Naive B cell (primary cell): ENCODE measurements around the gene LAGE3. TPM values are rescaled to one million over a fixed set of nuclear protein-coding genes. Genes with fewer than 3 reads are reported as not detected.

Experiments
- ATAC-seq, 2 donors: fragments of 150-1000 bp; cut with Tn5 transposase; 2 replicates each; pipeline ENCODE4 v1.10.0; 2021; ENCODE audit warnings: low read depth in 2 of 2, mild to moderate bottlenecking in 2 of 2, moderate library complexity in 2 of 2
- DNase-seq: peaks from one replicate; pipeline ENCODE4 v3.0.0; 2022
- H3K27ac Mint-ChIP-seq, 6 donors: one replicate each; pipeline ENCODE4 v1.8.0; 2020 to 2022; ENCODE audit warnings: mild to moderate bottlenecking in 6 of 6, mixed read lengths in 6 of 6, moderate library complexity in 5 of 6, inconsistent platforms in 2 of 6
- H3K27me3 Mint-ChIP-seq, 3 donors: one replicate each; pipeline ENCODE4 v1.8.0; 2021 to 2022; ENCODE audit warnings: mixed read lengths in 3 of 3, mild to moderate bottlenecking in 1 of 3
- H3K36me3 Mint-ChIP-seq, 2 donors: one replicate each; pipeline ENCODE4 v1.8.0; 2020 to 2022; ENCODE audit warnings: mixed read lengths in 2 of 2, inconsistent platforms in 1 of 2, mild to moderate bottlenecking in 1 of 2
- H3K4me1 Mint-ChIP-seq, 3 donors: one replicate each; pipeline ENCODE4 v1.8.0; 2020 to 2022; ENCODE audit warnings: mixed read lengths in 3 of 3, inconsistent platforms in 1 of 3, mild to moderate bottlenecking in 1 of 3, moderate library complexity in 1 of 3
- H3K4me3 Mint-ChIP-seq, 8 donors: one replicate each; pipeline ENCODE4 v1.8.0; 2020 to 2022; ENCODE audit warnings: mild to moderate bottlenecking in 8 of 8, mixed read lengths in 8 of 8, moderate library complexity in 8 of 8, inconsistent platforms in 2 of 8
- H3K9me3 Mint-ChIP-seq, 7 donors: one replicate each; pipeline ENCODE4 v1.8.0; 2020 to 2022; ENCODE audit warnings: mixed read lengths in 7 of 7, mild to moderate bottlenecking in 5 of 7, inconsistent platforms in 2 of 7, moderate library complexity in 1 of 7
- polyA plus RNA-seq, 6 donors: library from polyadenylated mRNA; unstranded; fragments of 300-500 nt; fragmentation: Illumina TruSeq; gene quantifications; one replicate each; pipeline ENCODE4 v1.2.3, GENCODE V29; 2021; ENCODE audit warnings: low read depth in 6 of 6

LAGE3 gene
- polyA plus RNA-seq, 6 donors from 2014 or later, result 36.4 to 47.6 (median 40.9) TPM

GRCh38 chrX:154449618-154450017, 29.5 kb downstream of the LAGE3 start:
- Mint-ChIP-seq H3K4me3 (peak overlapping the region in 1 of 8 donors; percentile 76), H3K9me3 (peaks cover 0 to 2% (median 0%) of the 10 kb centered on the region in 7 donors), H3K27ac (no peak overlapping the region), H3K4me1 (peaks cover 5 to 11% (median 6%) of the 10 kb centered on the region in 3 donors), H3K27me3 (no peaks in the 10 kb centered on the region), H3K36me3 (no peaks in the 10 kb centered on the region)
- DNase-seq, result no peak
- no peak for ATAC-seq

- Mint-ChIP-seq H3K4me1 (peaks cover 5 to 10% (median 9%) of the 10 kb centered on the region in 3 donors), H3K9me3 (no peaks in the 10 kb centered on the region), H3K27me3 (no peaks in the 10 kb centered on the region), H3K27ac (no peak overlapping the region), H3K4me3 (peak overlapping the region in 1 of 8 donors; percentile 57), H3K36me3 (no peaks in the 10 kb centered on the region)
- DNase-seq (no peak), ATAC-seq (no peak)
Measured at GRCh38 chrX:154448484-154448883, 30.6 kb downstream of the LAGE3 start.

GRCh38 chrX:154446430-154446829, 32.7 kb downstream of the LAGE3 start:
- Mint-ChIP-seq H3K4me1 (peaks cover 5 to 13% (median 10%) of the 10 kb centered on the region in 3 donors), H3K36me3 (no peaks in the 10 kb centered on the region), H3K27ac (peak overlapping the region in 3 of 6 donors; percentile 31 to 81 (median 69)), H3K27me3 (no peaks in the 10 kb centered on the region), H3K4me3 (peak overlapping the region in 1 of 8 donors; percentile 25), H3K9me3 (no peaks in the 10 kb centered on the region)
- ATAC-seq (no peak), DNase-seq (no peak)

DNA sequence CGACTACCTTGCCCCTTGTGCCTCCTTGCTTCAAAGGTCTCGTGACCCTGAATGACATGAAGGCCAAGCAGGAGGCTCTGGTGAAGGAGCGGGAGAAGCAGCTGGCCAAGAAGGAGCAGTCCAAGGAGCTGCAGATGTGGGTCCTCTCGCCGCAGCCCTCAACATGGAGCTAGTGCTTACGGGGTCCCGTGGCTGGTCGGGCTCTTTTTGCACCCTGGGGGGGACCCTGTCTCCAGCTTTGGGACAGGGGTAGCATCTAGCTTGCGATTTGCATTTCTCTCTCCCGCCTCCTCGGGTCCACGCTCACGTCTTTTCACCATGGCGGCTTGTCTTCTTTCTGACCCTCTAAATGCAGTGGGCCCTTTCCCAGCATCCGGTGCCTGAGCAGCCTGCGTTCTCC, 33.3 kb downstream of the LAGE3 start:
- Mint-ChIP-seq H3K4me1 (peaks cover 5 to 13% (median 10%) of the 10 kb centered on the region in 3 donors), H3K4me3 (peak overlapping the region in 2 of 8 donors; percentile 26 to 34), H3K27me3 (no peaks in the 10 kb centered on the region), H3K9me3 (no peaks in the 10 kb centered on the region), H3K27ac (peak overlapping the region in 2 of 6 donors; percentile 31 to 80), H3K36me3 (no peaks in the 10 kb centered on the region)
- no peak for ATAC-seq
- no peak for DNase-seq

GRCh38 chrX:154444755-154445246, 34.3 kb downstream of the LAGE3 start:
- Mint-ChIP-seq H3K4me3 (peak overlapping the region; percentile 26 to 80 (median 58)), H3K4me1 (peaks cover 5 to 13% (median 13%) of the 10 kb centered on the region in 3 donors), H3K36me3 (no peaks in the 10 kb centered on the region), H3K27me3 (no peaks in the 10 kb centered on the region), H3K27ac (peak overlapping the region in 2 of 6 donors; percentile 7 to 38), H3K9me3 (no peaks in the 10 kb centered on the region)
- ATAC-seq, result no peak
- DNase-seq, result no peak

DNA sequence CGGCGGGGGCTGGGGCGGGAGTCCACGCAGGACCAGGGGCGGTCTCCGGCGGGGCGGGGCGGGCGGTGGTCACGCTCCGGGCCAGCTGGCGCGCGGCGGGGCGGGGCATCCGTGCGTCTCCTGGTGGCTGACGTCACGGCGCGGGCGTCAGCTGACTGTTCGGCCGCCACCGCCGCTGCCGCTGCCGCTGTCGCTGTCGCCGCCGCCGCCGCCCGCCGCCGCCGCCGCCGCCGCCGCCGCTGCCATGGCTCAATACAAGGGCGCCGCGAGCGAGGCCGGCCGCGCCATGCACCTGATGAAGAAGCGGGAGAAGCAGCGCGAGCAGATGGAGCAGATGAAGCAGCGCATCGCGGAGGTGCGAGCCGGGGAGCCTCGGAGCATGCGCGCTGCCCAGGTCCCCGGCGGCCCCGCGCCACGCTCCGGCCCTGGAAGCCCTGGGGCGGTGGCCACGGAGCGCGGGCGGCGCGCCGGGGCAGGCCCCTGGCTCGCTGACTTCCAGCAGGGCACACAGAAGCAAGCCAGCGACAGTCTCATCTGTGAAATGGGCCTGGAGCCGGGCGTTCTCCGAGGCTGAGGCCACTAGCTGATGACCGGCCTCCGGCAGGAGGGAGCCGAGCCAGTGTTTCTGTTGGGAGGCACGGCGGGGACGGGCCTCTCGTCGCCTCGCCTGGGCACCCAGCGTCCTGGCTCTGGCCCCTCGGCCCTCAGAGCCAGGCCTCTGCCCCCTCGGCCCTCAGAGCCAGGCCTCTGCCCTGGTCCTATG, 34.9 kb downstream of the LAGE3 start, which contains the start of gene FAM50A:
Gene FAM50A (plus strand): TSS at position 150 of the 763 bp plus-strand sequence. CDS start 95 bp downstream, at position 245.
- H3K9me3 Mint-ChIP-seq, result no peaks in the 10 kb centered on the region
- DNase-seq (peak; percentile 79), ATAC-seq (peak; percentile 85 to 90)
- H3K27ac Mint-ChIP-seq, result peak within 1 kb of the TSS; percentile 69 to 96 (median 94)
- no peaks in the 10 kb centered on the region for H3K27me3 Mint-ChIP-seq
- no peaks in the 10 kb centered on the region for H3K36me3 Mint-ChIP-seq
- peak within 1 kb of the TSS; percentile 75 to 90 (median 84) for H3K4me3 Mint-ChIP-seq
- peaks cover 5 to 15% (median 13%) of the 10 kb centered on the region in 3 donors for H3K4me1 Mint-ChIP-seq

DNA sequence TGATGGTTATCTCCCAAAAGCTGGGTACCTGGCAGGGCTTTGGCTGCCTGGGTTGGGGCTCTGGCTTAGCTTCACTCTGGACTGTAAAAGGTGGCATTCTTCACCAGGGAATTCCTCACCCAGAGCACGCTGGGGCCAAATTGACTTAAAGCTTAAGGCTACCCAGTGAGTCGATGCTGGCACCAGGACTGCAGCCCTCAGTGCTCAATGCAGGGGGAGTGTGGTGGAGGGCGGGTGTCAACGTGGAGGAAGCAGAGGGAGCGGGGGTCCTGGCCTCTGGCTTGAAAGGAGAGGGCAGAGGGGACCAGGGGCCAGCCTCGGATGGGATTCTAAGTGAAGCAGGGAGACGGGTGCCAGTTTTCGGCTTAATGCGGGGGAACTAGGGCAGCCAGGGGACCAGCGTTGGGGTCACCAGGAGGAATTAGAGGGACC, 35.6 kb downstream of the LAGE3 start:
- H3K27ac Mint-ChIP-seq, result peak overlapping the region; percentile 69 to 96 (median 94)
- H3K36me3 Mint-ChIP-seq, result no peaks in the 10 kb centered on the region
- no peaks in the 10 kb centered on the region for H3K27me3 Mint-ChIP-seq
- H3K4me3 Mint-ChIP-seq, result peak overlapping the region; percentile 75 to 88 (median 82)
- peaks cover 5 to 18% (median 13%) of the 10 kb centered on the region in 3 donors for H3K4me1 Mint-ChIP-seq
- H3K9me3 Mint-ChIP-seq, result no peaks in the 10 kb centered on the region
- no peak for DNase-seq
- peak; percentile 8 to 27 for ATAC-seq

DNA sequence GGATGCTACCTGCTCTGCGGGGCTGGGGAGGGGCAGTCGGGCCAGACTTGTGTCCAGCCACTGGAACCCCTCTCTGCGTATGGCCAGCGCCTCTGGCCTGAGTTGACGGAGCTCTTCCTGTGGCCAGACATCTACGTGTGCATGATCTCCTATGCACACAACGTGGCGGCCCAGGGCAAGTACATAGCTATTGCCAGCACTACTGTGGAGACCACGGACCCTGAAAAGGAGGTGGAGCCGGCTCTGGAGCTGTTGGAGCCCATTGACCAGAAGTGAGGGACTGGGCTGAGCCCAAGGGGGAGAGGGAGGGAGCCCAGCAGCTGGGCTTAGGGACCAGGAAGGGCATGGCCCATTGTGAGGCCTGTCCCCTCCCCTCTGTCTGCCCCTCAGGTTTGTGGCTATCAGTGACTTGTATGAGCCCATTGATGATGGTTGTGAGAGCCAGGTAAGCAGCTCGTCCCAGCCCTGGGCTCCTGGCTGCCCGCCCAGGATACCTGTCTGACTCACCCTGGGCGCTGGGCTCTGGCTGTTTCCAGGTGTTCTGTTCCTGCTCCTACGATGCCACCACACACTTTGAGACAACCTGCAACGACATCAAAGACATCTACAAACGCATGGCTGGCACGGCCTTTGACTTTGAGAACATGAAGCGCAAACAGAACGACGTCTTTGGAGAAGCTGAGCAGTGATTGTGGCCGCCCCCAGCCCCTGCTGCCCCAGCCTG, 36.9 kb downstream of the LAGE3 start:
- Mint-ChIP-seq H3K27ac (peak overlapping the region in 3 of 6 donors; percentile 16 to 91 (median 49)), H3K27me3 (no peaks in the 10 kb centered on the region), H3K9me3 (peaks cover 0 to 6% (median 0%) of the 10 kb centered on the region in 7 donors), H3K4me1 (peaks cover 8 to 26% (median 18%) of the 10 kb centered on the region in 3 donors), H3K36me3 (no peaks in the 10 kb centered on the region), H3K4me3 (peak overlapping the region in 2 of 8 donors; percentile 56 to 57)
- ATAC-seq (no peak), DNase-seq (no peak)

GRCh38 chrX:154441564-154441963, 37.5 kb downstream of the LAGE3 start:
- DNase-seq, result no peak

GRCh38 chrX:154440623-154441357, 38.3 kb downstream of the LAGE3 start:
- ATAC-seq (no peak), DNase-seq (no peak)
- Mint-ChIP-seq H3K36me3 (no peaks in the 10 kb centered on the region), H3K4me3 (peak overlapping the region in 1 of 8 donors; percentile 57), H3K27ac (peak overlapping the region in 1 of 6 donors; percentile 88), H3K9me3 (peaks cover 0 to 6% (median 0%) of the 10 kb centered on the region in 7 donors), H3K4me1 (peaks cover 11 to 28% (median 18%) of the 10 kb centered on the region in 3 donors), H3K27me3 (no peaks in the 10 kb centered on the region)

More at GRCh38 chrX:154441564-154441963, 37.5 kb downstream of the LAGE3 start:
- H3K4me1 Mint-ChIP-seq, result peaks cover 5 to 26% (median 18%) of the 10 kb centered on the region in 3 donors
- no peaks in the 10 kb centered on the region for H3K27me3 Mint-ChIP-seq
- H3K36me3 Mint-ChIP-seq, result no peaks in the 10 kb centered on the region
- ATAC-seq, result no peak
- peaks cover 0 to 6% (median 0%) of the 10 kb centered on the region in 7 donors for H3K9me3 Mint-ChIP-seq
- H3K4me3 Mint-ChIP-seq, result peak overlapping the region in 1 of 8 donors; percentile 57
- H3K27ac Mint-ChIP-seq, result peak overlapping the region in 1 of 6 donors; percentile 16

GRCh38 chrX:154439841-154440240, 39.2 kb downstream of the LAGE3 start:
- H3K27me3 Mint-ChIP-seq, result no peaks in the 10 kb centered on the region
- H3K4me1 Mint-ChIP-seq, result peaks cover 13 to 23% (median 19%) of the 10 kb centered on the region in 3 donors
- no peaks in the 10 kb centered on the region for H3K36me3 Mint-ChIP-seq
- DNase-seq (no peak), ATAC-seq (no peak)
- peaks cover 0 to 6% (median 0%) of the 10 kb centered on the region in 7 donors for H3K9me3 Mint-ChIP-seq
- peak overlapping the region in 1 of 8 donors; percentile 51 for H3K4me3 Mint-ChIP-seq
- no peak overlapping the region for H3K27ac Mint-ChIP-seq

DNA sequence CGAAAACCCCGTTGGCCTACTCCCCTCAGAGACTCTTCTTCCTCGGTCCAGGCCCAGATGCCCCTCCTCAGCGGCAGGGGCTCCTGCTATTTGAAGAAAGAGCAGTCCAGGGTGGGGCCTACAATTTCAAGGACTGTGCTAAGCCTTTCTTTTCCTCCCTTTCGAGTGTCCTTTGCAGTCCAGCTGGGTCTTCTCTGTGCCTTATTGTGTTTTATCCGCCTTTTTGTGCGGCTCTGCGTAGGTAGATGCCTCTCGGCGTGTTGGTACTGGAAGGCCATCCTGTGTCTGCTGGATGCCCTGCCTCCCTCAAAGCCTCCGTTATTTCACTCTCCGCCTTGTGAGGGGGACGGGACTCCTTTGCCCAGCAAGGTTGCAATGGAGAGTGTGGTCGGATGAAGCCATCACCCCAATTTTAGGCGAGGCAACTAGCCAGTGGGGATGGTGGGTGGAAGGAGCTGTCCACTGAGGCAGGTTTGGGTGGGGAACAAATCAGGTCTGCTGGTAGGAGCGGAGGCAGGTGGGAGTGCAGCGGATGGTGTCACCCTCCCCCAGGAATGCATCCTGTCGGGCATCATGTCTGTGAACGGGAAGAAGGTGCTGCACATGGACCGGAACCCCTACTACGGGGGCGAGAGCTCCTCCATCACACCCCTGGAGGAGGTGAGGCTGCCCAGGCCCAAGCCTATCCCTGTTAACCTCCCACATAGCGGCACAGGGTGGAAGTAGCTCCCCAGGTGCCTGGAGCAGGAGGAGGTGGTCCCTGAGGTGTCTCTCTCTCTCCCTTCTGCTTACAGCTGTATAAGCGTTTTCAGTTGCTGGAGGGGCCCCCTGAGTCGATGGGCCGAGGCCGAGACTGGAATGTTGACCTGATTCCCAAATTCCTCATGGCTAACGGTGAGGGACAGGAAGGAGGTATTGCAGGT, 40.8 kb downstream of the LAGE3 start:
- DNase-seq (no peak), ATAC-seq (no peak)
- H3K27ac Mint-ChIP-seq, result peak overlapping the region in 5 of 6 donors; percentile 81 to 94 (median 88)
- peaks cover 13 to 18% (median 15%) of the 10 kb centered on the region in 3 donors for H3K4me1 Mint-ChIP-seq
- no peaks in the 10 kb centered on the region for H3K36me3 Mint-ChIP-seq
- peak overlapping the region; percentile 68 to 91 (median 82) for H3K4me3 Mint-ChIP-seq
- H3K27me3 Mint-ChIP-seq, result no peaks in the 10 kb centered on the region
- H3K9me3 Mint-ChIP-seq, result peaks cover 0 to 6% (median 0%) of the 10 kb centered on the region in 7 donors
